ENCODE measurements around the gene FARS2.
"Not testable (repeated sequence)": the region's sequence is repeated elsewhere in the genome, so short reads cannot be mapped to it uniquely, and the experiment has no call there.

The FARS2 gene

DNA sequence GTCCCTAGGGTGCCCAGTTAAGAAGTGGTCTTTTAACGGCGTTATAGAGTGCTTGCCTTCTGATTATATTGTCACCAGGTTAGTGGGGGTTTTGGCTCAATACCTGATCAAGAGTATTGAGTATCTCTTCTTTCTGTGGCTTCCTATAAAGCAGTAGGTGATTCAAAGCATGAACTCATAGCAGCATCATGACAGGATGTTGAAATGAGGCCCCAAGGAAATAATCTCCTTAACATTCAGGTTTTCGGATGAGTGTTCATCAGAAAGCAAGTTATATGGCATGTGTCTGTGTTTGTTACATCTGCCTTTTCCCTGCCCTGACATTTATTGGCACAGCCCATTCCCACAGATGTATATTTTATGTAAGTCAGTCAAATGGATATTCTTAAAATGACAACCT, 301.0 kb downstream of the FARS2 start:
- DNase-seq (ENCODE audit: extremely low read depth, low read depth): no peak
- H3K4me3 ChIP-seq (replicated peaks; ENCODE audit: low read depth, low read length): no peak overlapping the region
- TF ChIP-seq, protein P1, sequence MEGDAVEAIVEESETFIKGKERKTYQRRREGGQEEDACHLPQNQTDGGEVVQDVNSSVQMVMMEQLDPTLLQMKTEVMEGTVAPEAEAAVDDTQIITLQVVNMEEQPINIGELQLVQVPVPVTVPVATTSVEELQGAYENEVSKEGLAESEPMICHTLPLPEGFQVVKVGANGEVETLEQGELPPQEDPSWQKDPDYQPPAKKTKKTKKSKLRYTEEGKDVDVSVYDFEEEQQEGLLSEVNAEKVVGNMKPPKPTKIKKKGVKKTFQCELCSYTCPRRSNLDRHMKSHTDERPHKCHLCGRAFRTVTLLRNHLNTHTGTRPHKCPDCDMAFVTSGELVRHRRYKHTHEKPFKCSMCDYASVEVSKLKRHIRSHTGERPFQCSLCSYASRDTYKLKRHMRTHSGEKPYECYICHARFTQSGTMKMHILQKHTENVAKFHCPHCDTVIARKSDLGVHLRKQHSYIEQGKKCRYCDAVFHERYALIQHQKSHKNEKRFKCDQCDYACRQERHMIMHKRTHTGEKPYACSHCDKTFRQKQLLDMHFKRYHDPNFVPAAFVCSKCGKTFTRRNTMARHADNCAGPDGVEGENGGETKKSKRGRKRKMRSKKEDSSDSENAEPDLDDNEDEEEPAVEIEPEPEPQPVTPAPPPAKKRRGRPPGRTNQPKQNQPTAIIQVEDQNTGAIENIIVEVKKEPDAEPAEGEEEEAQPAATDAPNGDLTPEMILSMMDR (IDR thresholded peaks at IDR 0.05; ENCODE audit: low read depth, low read length, missing control alignments): no peak

DNA sequence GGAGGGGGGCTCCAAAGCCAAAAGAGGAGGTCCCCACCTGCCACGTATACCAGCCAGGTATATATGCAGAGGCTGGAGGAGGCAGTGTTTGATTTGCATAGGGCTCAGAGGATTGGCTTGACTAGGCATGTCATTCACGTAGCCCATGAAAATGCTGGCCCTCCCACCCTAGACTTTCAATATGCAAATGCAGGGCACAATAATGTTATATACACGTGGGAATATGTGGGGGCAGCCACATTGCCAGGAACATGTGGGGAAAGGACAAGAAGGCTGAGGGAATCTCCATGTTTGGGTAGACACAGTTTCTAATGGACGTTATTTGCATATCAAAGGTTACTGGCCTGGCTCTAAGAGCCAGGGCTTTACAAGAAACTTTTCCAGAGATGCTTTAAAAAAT, 301.8 kb downstream of the FARS2 start:
- TF ChIP-seq, protein P1 (IDR thresholded peaks at IDR 0.05; ENCODE audit: low read depth, low read length, missing control alignments): no peak
- DNase-seq (ENCODE audit: extremely low read depth, low read depth): no peak
- H3K4me3 ChIP-seq (replicated peaks; ENCODE audit: low read depth, low read length): no peak overlapping the region

DNA sequence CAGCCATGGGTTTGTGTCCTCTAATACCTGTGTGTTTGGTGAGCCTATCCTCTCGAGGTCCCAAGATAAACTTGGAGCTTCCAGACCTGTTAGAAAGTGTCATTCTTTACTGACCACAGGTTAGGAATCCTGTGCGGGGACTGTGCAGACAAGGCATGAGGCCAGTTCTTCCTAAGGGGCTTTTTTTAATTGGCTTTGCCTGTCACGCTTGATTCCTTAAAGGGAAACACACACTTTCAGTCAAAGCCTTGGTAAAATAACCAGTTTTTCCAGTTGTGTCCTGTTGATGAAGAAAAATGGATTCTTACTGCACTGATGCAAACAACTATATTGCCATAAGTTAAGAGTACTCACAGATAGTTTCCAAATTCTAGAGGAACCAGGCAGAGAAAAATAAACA, 303.4 kb downstream of the FARS2 start:
- not testable (repeated sequence) for DNase-seq (ENCODE audit: extremely low read depth, low read depth); H3K4me3 ChIP-seq (replicated peaks; ENCODE audit: low read depth, low read length)

DNA sequence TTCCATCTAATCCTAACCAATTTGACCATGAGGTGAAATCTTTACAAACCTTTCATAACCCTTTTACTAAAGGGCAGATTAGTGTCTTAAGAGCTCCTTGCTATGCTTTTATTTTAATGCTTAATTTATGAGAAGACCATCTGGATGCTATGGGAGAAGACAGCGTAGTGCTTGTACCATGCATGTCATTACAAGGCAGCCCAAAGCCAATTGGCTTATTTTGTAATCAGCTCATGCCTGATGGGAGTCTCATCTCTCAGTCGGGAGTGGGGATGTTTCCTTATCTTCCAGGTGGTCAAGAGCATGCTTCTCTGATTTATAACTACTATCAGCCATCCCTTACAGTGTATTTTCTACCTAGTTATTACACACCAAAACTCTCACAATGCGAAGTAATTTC, 304.7 kb downstream of the FARS2 start:
- no peak for DNase-seq (ENCODE audit: extremely low read depth, low read depth)
- no peak overlapping the region for H3K4me3 ChIP-seq (replicated peaks; ENCODE audit: low read depth, low read length)
- TF ChIP-seq, protein P1 (IDR thresholded peaks at IDR 0.05; ENCODE audit: low read depth, low read length, missing control alignments): no peak

DNA sequence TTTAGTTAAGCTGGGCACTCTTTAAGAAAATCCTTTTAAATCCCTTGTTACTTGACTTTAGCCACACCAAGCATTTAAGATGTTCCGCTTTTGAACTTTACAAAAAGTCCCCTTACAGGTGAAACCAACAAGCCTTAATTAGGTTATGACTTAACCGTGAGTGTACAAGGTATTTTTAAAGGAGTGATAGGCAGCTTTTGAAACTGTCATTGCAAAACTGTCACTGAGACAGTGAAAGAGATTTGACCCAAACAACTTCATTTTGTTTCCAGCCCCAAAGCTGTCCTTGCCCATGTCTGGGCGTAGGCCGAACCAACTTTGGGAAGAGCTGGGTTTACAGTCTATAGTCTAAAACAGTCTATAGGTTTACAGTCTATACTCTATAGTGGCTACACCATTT, 305.4 kb downstream of the FARS2 start:
- no peak for DNase-seq (ENCODE audit: extremely low read depth, low read depth)
- TF ChIP-seq, protein P1 (IDR thresholded peaks at IDR 0.05; ENCODE audit: low read depth, low read length, missing control alignments): no peak
- H3K4me3 ChIP-seq (replicated peaks; ENCODE audit: low read depth, low read length): no peak overlapping the region

DNA sequence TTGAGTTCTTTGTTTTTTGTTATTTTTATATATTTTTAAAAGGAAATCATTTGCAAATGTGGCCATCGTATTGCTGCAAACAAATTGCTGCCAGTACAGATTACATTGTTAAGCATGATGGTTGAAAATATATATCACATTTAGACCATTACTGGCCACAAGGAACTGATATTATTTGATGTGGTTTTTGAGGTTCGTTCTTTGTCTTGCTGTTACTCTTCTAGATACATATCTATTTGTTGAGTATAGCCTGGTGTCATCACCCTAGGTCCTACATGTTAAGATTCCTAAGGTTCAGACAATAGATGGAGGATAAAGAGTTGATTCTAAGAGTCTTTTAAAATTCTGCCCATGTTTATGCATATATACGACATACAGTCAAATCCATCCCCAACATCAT, 306.0 kb downstream of the FARS2 start:
- no peak for DNase-seq (ENCODE audit: extremely low read depth, low read depth)
- H3K4me3 ChIP-seq (replicated peaks; ENCODE audit: low read depth, low read length): no peak overlapping the region
- TF ChIP-seq, protein P1 (IDR thresholded peaks at IDR 0.05; ENCODE audit: low read depth, low read length, missing control alignments): no peak

DNA sequence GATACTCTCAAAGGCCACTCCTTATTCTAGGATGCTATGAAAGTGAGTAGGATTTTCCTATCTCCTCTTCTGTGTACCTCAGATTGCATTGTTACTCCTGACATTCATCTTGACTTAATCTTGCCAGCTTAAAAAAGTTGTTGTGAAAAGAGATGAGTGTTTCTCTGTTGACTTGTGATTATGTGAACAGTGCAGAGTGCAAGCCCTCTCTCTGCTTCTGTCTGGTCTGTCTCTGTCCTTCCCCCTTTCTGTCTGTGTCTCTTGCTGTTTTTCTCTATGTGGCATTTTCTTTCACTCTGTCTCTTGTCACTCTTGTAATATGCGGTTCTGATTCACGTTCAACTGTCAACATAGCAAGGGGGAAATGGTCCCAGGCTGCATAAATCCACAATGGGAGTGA, 306.6 kb downstream of the FARS2 start:
- TF ChIP-seq, protein P1 (IDR thresholded peaks at IDR 0.05; ENCODE audit: low read depth, low read length, missing control alignments): no peak
- no peak for DNase-seq (ENCODE audit: extremely low read depth, low read depth)
- H3K4me3 ChIP-seq (replicated peaks; ENCODE audit: low read depth, low read length): no peak overlapping the region
